HepG2 (cell line): ENCODE data around the gene SLC39A3. TPM values are rescaled to one million over a fixed set of nuclear protein-coding genes. Genes with fewer than 3 reads are reported as not detected.
A peak's percentile ranks its signal among the peaks of the same experiment; 100 is the strongest.

Experiments used
- ATF7-NPFF ChIP-seq: sonication (generic); formaldehyde crosslinking; IDR thresholded peaks from 2 replicates; pipeline ENCODE4 v1.8.1; 2023; ENCODE audit warnings: mild to moderate bottlenecking, low read depth, missing genetic modification reagents, moderate library complexity
- CSRNP1 ChIP-seq: sonication (generic); formaldehyde crosslinking; IDR thresholded peaks from 2 replicates; pipeline ENCODE4 v1.8.1; 2023; ENCODE audit warnings: mild to moderate bottlenecking, missing genetic modification reagents
- HNRNPLL ChIP-seq: fragments of 200-400 bp; formaldehyde crosslinking; IDR thresholded peaks from 2 replicates; pipeline ENCODE4 v1.6.1; 2017; ENCODE audit warnings: mild to moderate bottlenecking, low read depth, low read length; ENCODE audit not compliant: poor library complexity, severe bottlenecking
- HNRNPUL1 ChIP-seq: fragments of 200-400 bp; formaldehyde crosslinking; IDR thresholded peaks from 2 replicates; pipeline ENCODE4 v1.6.1; 2017; ENCODE audit warnings: low read depth, mild to moderate bottlenecking, low read length, moderate library complexity
- MTA1 ChIP-seq: sonication (generic); formaldehyde crosslinking; IDR thresholded peaks from 2 replicates; pipeline ENCODE4 v1.4.0; 2020; ENCODE audit warnings: missing genetic modification reagents, mild to moderate bottlenecking, borderline replicate concordance
- NR2F1 ChIP-seq, 2 experiments: fragments of 450-650 bp in 1 of 2; formaldehyde crosslinking in 1 of 2; IDR thresholded peaks; 2 replicates each; pipeline versions ENCODE4 v1.5.0 to v1.6.1; 2016 to 2020; ENCODE audit warnings: mild to moderate bottlenecking in 1 of 2, missing compliant biosample characterization in 1 of 2, missing genetic modification reagents in 1 of 2, moderate library complexity in 1 of 2
- PLRG1 ChIP-seq: fragments of 450-650 bp; conservative IDR thresholded peaks from 2 replicates; pipeline ENCODE4 v1.6.1; 2016
- REXO4 ChIP-seq: sonication (generic); formaldehyde crosslinking; IDR thresholded peaks from 2 replicates; pipeline ENCODE4 v1.8.0; 2022; ENCODE audit warnings: missing genetic modification reagents, mild to moderate bottlenecking, borderline replicate concordance
- SNAI1 ChIP-seq: sonication (generic); formaldehyde crosslinking; IDR thresholded peaks from 2 replicates; pipeline ENCODE4 v1.5.0; 2020; ENCODE audit warnings: mild to moderate bottlenecking, missing genetic modification reagents, borderline replicate concordance
- TCF12 ChIP-seq, 2 experiments: fragments of 450-650 bp in 1 of 2; sonication (generic) in 1 of 2; formaldehyde crosslinking in 1 of 2; IDR thresholded peaks; 2 replicates each; pipeline versions ENCODE4 v1.6.1 to v1.8.0; 2017 to 2022; ENCODE audit warnings: antibody characterized with exemption in 1 of 2, mild to moderate bottlenecking in 1 of 2, missing genetic modification reagents in 1 of 2, moderate library complexity in 1 of 2
- ZBTB42 ChIP-seq: sonication (generic); formaldehyde crosslinking; IDR thresholded peaks from 2 replicates; pipeline ENCODE4 v1.5.0; 2020; ENCODE audit warnings: mild to moderate bottlenecking, missing genetic modification reagents
- ZNF234 ChIP-seq: sonication (generic); formaldehyde crosslinking; conservative IDR thresholded peaks from 2 replicates; pipeline ENCODE4 v1.5.1; 2020; ENCODE audit warnings: mild to moderate bottlenecking, missing genetic modification reagents
- ZNF292 ChIP-seq: sonication (generic); formaldehyde crosslinking; IDR thresholded peaks from 2 replicates; pipeline ENCODE4 v1.8.1; 2022; ENCODE audit warnings: mild to moderate bottlenecking, low read depth, missing genetic modification reagents, borderline replicate concordance
- ZNF513 ChIP-seq: sonication (generic); formaldehyde crosslinking; conservative IDR thresholded peaks from 2 replicates; pipeline ENCODE4 v1.5.0; 2020; ENCODE audit warnings: missing genetic modification reagents
- ZNF652 ChIP-seq: IDR thresholded peaks from 2 replicates; pipeline ENCODE4 v1.6.1; 2016; ENCODE audit warnings: low read depth, borderline replicate concordance
- ZNF883 ChIP-seq: sonication (generic); formaldehyde crosslinking; IDR thresholded peaks from 2 replicates; pipeline ENCODE4 v1.5.1; 2020; ENCODE audit warnings: mild to moderate bottlenecking, missing genetic modification reagents; ENCODE audit errors: not compliant biosample characterization
- ZSCAN20 ChIP-seq: sonication (generic); formaldehyde crosslinking; IDR thresholded peaks from 2 replicates; pipeline ENCODE4 v1.4.0; 2020; ENCODE audit warnings: missing genetic modification reagents, mild to moderate bottlenecking, borderline replicate concordance
- polyA plus RNA-seq, 8 experiments: library from polyadenylated mRNA; depleted of rRNA in 3 of 8; stranded (reverse) in 7 of 8; unstranded in 1 of 8; fragments of >200 nt; fragmentation: Illumina TruSeq in 4 of 8; extraction: Trizol in 4 of 8; gene quantifications; 2 replicates each; pipeline versions ENCODE4 v1.2.1 to v1.2.3, GENCODE V29; 2011 to 2016; ENCODE audit warnings: low read depth in 4 of 8, missing spikeins in 1 of 8, mixed read lengths in 1 of 8; ENCODE audit not compliant: insufficient read depth in 1 of 8
- total RNA-seq, 5 experiments: library from RNA; depleted of rRNA; stranded (reverse); fragments of >200 nt; fragmentation: Illumina TruSeq; extraction: Trizol; gene quantifications; 2 replicates each; pipeline ENCODE4 v1.2.3, GENCODE V29; 2016; ENCODE audit warnings: low read depth in 1 of 5
- TF ChIP-seq, protein P1 (sequence below): sonication (generic); formaldehyde crosslinking; IDR thresholded peaks from 2 replicates; pipeline ENCODE4 v1.4.0; 2020; ENCODE audit warnings: missing genetic modification reagents
- TF ChIP-seq, protein P2 (sequence below): sonication (generic); formaldehyde crosslinking; IDR thresholded peaks from 2 replicates; pipeline ENCODE4 v1.4.0; 2020; ENCODE audit warnings: missing genetic modification reagents, mild to moderate bottlenecking, borderline replicate concordance
- TF ChIP-seq, protein P3 (sequence below): IDR thresholded peaks from 2 replicates; pipeline ENCODE4 v1.6.1; 2016; ENCODE audit warnings: mild to moderate bottlenecking, missing biosample characterization, missing genetic modification reagents

The SLC39A3 gene
- total and polyA plus RNA-seq, 2 of the 13 experiments (the other 11 are each of a cell fraction or from before 2014, with no cell fraction given) = 33.6 to 41.6 TPM

DNA sequence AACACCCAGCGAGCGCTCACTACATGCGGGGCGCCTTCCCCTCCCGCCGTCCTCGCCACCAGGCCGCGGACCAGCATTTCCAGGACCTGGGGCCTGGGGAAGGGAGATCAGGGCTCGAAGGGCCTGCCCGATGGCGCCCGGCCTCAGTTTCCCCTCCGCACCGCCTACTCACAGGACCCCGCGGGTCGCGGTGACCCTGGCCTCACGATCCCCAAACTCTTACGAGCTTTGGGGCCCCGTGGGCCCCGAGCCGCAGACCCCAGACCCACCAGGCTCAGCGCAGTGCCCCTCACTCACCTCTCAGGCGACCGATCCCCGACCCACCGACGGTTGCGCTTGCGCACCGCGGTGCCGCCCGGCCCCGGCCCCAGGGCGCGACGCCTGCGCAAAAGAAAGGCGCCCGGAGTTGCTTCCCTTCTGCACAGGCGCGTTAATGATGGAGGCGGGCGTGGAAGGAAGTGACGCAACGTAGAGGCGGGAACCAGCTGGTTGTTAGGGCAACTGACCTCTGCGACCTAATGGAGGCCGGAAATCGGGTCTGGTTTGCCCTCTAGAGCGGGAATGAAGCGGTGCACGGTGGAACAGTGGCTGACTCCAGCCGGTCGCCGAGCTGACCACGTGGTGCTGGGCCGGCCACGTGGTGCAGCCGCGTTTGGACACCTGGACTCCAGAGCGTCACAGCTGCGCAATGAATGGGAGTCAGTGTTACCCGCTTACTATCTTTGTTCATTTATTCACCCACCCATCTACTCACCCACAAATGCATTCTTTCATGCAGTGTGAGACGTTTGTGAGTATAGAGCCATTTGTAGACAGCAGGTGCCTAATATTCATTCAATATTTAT lies 43.3 kb upstream of the SLC39A3 start, which contains the start of gene SGTA (continued):
- TF ChIP-seq ZNF513 (no peak), NR2F1 (CRISPR knock-in tag; IDR thresholded peaks at IDR 0.05) (peak; percentile 88 to 95), SNAI1 (CRISPR knock-in tag) (peak; percentile 1; the same call in 1 of the 2 replicates), MTA1 (CRISPR knock-in tag) (no peak), PLRG1 (no peak), HNRNPLL (peak; percentile 89), TCF12 (IDR thresholded peaks at IDR 0.05) (no peak), TCF12 (CRISPR knock-in tag; IDR thresholded peaks at IDR 0.05) (0 out of 2 replicates have a peak, but pooled peaks have one; percentile 44), ZNF883 (peak; percentile 98), ATF7-NPFF (CRISPR knock-in tag) (peak; percentile 95), ZNF234 (CRISPR knock-in tag) (no peak), ZNF652 (CRISPR knock-in tag) (peak; percentile 45; the same call in 1 of the 2 replicates), CSRNP1 (peak; percentile 86), ZBTB42 (peak; percentile 93), HNRNPUL1 (no peak), REXO4 (peak; percentile 93), ZNF292 (CRISPR knock-in tag) (no peak), ZSCAN20 (CRISPR knock-in tag) (peak; percentile 68; the same call in 1 of the 2 replicates)
- TF ChIP-seq, protein P1, sequence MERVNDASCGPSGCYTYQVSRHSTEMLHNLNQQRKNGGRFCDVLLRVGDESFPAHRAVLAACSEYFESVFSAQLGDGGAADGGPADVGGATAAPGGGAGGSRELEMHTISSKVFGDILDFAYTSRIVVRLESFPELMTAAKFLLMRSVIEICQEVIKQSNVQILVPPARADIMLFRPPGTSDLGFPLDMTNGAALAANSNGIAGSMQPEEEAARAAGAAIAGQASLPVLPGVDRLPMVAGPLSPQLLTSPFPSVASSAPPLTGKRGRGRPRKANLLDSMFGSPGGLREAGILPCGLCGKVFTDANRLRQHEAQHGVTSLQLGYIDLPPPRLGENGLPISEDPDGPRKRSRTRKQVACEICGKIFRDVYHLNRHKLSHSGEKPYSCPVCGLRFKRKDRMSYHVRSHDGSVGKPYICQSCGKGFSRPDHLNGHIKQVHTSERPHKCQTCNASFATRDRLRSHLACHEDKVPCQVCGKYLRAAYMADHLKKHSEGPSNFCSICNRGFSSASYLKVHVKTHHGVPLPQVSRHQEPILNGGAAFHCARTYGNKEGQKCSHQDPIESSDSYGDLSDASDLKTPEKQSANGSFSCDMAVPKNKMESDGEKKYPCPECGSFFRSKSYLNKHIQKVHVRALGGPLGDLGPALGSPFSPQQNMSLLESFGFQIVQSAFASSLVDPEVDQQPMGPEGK (CRISPR knock-in tag) = 0 out of 2 replicates have a peak, but pooled peaks have one; percentile 45
- TF ChIP-seq, protein P2, sequence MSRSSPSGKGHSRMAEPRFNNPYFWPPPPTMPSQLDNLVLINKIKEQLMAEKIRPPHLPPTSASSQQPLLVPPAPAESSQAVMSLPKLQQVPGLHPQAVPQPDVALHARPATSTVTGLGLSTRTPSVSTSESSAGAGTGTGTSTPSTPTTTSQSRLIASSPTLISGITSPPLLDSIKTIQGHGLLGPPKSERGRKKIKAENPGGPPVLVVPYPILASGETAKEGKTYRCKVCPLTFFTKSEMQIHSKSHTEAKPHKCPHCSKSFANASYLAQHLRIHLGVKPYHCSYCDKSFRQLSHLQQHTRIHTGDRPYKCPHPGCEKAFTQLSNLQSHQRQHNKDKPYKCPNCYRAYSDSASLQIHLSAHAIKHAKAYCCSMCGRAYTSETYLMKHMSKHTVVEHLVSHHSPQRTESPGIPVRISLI (CRISPR knock-in tag) = peak; percentile 46; the same call in 1 of the 2 replicates
- TF ChIP-seq, protein P3, sequence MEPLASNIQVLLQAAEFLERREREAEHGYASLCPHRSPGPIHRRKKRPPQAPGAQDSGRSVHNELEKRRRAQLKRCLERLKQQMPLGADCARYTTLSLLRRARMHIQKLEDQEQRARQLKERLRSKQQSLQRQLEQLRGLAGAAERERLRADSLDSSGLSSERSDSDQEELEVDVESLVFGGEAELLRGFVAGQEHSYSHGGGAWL (CRISPR knock-in tag) = peak; percentile 99
